HPDE6-E6E7 (cell line): ENCODE results near the gene PPM1N.
"Not testable (repeated sequence)": the region's sequence is repeated elsewhere in the genome, so short reads cannot be mapped to it uniquely, and the experiment has no call there.

Experiments used
- DNase-seq: peaks from one replicate; pipeline ENCODE4 v3.0.0; 2011; ENCODE audit warnings: missing footprints; ENCODE audit errors: extremely low spot score

PPM1N gene

DNA sequence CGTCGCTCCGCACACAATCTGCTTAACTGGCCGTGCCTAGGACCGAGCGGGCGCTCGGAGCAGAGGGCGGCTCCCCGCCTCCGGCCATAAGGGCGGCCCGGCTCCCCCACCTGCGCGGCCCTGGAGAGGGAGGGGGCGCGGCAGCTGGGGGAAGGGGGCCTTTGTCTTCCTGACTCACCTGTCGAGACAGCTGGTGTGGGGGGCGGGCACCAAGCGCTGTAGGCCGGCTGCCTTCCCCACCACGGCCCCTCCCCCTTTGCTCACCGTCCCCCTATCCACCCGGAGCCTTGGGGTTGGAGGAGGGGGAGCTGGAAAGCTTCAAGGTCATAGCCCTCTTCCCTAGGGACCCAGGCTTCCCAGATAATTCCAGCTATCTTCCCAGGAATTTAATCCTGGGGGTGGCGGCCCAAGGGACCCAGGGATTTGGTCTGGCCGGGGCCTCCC, 10.2 kb downstream of the PPM1N start:
- DNase-seq, result no peak

DNA sequence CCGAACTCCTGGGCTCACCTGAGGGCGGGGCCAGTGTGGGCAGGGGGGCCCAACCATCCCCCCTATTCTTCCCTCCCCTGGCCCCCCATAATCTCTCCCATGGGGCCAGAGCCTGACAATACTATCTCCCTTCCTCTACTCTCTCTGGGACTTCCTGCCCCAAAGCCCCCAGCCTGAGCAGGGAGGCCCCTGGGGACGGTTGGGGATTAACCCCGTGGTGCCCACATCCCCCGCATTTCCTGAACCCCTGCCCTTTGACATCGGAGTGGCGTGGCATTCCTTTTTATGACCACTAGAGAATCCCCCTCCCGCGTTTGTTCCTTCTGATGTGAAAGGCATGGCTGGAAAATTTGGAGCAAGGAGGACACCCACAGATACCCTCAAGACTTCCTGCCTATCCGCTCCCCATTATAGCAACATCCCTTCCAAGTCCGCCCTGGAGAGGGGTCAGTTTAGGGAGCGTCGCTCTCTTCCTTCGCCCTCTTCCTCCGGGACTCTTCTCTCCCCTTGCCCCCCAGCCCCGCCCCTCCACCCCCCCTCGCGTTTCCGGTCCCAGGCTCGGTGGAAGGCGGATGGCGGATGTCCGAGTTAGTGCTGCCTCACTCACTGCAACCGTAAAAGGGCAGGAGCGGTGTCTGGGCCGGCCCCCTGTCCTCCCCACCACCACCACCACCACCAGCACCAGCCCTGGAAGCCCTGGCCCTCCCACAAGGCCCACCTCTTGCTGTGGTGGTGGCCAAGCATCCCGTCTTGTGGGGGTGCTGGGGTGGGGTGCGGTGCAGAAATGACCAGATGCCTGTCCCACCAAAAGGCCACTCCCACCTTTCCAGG, 10.8 kb downstream of the PPM1N start:
- no peak for DNase-seq

DNA sequence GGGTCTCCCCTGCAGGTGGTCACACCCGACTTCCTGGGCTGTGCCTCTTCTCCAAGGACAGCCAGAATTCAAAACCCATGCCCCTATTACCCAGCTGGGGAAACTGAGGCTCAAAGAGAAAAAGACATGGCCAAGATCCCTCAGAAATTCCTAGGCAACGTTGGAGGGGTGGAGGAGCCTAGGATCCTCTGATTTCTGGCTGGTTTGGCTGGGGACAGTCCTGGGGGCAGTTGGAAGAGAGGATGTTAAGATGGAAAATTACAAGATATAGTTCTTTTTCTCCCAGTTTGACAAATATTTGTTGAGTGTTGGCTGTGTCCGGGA, 11.4 kb downstream of the PPM1N start:
- DNase-seq, result no peak

DNA sequence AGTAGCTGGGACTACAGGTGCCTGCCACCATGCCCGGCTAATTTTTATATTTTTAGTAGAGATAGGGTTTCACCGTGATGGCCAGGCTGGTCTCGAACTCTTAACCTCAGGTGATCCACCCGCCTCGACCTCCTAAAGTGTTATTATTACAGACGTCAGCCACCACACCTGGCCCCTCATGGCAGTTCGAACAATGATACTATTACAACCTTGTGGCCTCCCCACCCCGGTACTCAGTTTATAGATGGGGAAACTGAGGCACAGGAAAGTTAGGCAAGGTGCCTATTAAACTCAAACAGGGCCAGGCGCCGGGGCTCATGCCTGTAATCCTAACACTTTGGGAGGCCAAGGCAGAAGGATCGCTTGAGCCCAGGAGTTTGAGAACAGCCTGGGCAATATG, 12.1 kb downstream of the PPM1N start:
- not testable (repeated sequence) for DNase-seq

DNA sequence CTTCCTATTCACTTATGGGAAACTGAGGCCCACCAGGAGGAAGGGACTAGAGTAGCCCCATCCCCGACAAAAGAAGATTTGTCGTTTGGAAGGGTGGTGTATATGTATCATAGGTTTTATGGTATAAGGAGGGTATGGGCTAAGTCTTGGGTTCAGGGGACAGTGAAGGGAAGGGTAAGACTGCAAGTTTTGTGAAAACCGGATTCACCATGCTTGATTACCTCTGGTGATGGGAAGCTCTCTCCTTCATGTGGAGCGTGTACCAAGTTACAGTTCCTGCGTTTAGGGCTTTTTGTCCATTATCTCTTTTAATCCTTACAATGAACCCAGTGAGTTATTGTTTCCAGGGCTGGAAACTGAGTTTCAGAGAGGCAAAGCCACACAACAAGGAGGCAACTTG, 12.8 kb downstream of the PPM1N start:
- no peak for DNase-seq

DNA sequence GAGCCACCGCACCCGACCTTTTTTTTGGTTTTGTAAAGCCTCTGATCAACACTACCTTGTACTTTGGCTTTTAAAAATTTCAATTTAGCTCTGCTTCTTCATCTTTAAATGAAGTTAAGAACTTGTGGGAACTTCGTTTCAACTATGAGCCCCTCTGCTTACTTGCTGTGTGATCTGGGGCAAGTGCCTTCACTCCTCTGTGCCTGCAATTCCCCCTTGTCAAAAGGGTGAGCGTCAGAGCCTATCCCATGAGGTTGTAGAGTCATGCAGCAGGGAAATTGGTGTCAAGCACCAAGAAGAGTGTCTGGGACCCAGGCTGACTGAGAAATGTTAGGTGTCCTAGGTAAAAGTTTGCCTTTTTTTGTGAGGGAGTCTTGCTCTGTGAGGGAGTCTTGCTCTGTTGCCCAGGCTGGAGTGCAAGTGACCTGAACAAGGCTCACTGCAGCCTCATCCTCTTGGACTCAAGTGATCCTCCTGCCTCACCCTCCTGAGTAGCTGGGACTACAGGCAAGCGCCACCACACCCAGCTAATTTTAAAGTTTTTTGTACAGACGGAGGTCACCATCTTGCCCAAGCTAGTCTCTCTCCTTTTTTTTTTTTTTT, 14.7 kb downstream of the PPM1N start:
- DNase-seq, result no peak

DNA sequence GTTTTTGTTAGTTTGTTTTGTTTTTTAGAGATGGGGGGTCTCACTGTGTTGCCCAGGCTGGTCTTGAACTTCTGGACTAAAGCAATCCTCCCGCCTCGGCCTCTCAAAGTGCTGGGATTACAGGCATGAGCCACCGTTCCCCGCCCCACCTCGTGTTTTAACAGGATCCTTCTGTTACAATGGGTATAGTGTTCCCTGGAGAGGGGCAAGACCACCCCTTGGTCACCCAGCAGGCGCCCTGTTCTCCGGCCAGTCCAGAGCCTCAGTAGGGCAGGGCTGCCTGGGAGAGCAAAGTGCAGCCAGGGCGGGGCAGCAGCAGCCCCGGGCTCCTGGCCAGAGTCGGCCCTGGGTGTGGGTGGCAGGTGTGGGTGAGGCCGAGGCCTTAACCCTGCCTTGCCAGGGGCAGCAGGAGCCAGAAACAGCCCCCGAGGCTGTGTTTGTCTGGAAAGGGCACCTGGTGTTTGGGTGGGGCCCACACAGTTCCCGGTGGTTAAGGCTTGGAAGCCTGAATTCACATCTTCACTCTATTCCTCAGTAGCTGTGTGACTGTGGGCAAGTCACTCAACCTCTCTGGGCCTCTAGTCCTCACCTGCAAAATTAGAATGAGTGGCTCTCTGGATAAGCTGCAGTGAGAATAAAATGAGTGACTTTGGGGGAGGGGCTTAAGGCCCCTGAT, 16.3 kb downstream of the PPM1N start:
- no peak for DNase-seq

DNA sequence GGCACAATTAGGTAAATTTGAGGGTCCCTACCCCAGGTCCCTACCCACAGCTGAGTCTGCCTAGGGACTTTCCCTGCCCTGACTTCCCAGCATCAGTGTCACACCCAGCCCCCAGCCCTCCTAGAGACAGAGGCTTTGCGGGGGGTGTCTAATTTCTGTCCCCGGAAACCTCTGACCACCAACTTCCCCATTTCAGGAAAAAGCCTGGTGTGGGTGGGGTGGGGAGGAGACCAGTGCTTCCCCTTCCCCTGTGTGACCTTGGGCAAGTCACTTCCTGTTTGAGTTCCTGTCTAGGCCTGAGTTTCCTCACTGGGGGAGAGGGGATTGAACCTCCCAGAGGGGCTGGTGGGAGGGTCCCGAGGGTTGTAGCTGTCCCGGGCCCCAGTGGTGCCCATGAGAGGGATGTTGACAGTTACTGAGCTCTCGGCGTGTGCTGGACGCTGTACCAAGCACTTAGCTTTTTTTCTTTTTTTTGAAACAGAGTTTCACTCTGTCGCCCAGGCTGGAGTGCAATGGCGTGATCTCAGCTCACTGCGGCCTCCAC, 16.9 kb downstream of the PPM1N start:
- no peak for DNase-seq

DNA sequence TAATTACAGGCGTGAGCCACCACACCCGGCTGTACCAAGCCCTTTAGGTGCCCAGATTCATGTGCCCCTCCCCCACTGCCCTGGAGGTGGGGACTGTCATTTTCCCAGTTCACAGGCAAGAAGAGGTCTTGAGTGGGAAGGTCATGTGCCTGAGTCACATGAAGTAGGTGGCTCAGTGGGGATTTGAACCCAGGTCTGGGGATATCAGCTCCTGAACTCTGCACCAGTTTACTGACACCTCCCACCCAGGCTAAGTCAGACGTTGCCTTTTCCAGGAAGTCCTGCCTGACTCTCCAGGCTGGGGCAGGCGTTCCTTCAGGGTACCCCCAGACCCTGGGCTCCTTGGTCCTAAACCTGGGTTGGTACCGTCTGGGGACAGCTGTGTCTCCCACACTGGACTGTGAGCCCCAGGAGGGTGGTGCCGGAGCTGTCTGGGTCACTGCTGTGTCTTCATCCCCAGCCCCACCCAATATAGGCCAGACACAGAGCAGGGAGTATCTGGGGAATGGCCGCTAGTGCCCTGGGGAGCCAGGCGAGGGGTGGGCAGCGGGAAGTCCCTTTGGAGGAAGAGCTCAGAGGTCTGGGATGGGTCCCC, 17.7 kb downstream of the PPM1N start:
- DNase-seq, result no peak

DNA sequence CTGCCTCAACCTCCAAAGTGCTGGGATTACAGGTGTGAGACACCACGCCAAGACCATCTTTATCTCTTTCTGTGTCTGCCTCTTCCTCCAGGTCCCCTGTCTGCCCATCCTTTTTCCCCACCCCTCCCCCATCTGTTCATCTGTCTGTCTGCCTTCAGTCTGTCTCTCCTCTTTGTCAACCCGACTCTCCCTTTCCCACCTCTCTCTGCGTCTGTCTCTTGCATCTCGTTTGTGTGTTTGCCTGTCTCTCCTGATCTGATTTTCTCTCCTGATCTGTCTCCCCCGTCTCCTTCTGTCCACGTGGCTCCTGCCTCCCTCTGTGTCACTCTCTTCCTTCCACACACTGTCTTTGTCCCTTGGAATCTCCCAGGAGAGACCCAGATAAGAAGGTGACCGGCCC, 19.0 kb downstream of the PPM1N start:
- no peak for DNase-seq

DNA sequence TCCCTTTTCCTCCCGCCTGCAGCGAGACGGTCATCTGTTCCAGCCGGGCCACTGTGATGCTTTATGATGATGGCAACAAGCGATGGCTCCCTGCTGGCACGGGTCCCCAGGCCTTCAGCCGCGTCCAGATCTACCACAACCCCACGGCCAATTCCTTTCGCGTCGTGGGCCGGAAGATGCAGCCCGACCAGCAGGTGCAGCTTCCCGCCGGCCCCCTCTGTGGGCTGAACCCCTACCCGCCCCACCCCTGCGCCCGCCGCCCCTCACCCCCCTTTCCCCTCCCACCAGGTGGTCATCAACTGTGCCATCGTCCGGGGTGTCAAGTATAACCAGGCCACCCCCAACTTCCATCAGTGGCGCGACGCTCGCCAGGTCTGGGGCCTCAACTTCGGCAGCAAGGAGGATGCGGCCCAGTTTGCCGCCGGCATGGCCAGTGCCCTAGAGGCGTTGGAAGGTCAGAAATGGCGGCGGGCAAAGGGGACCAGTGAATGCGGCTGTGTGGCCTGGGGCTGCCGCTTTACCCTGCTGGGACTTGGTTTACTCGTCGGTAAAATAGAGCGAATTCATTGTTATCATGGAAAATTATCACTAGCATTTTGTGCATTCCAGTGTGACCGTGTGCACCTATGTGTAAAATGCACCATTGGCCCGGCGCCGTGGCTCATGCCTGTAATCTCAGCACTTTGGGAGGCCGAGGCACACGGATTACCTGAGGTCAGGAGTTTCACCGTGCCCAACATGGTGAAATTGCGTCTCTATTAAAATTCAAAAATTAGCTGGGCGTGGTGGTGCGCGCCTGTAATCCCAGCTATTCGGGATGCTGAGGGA, 19.6 kb downstream of the PPM1N start:
- no peak for DNase-seq

DNA sequence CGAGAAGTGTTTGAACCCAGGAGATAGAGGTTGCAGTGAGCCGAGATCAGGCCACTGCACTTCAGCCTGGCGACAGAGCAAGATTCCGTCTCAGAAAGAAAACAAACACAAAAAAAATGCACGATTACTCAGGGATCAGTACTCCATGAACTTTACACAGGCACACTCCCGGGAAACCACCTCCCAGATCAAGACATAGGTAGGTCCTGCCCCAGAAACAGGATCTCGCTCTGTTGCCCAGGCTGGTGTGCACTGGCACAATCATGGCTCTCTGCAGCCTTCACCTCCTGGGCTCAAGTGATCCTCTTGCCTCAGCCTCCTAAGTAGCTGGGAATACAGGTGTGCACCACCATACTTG, 20.2 kb downstream of the PPM1N start:
- no peak for DNase-seq

DNA sequence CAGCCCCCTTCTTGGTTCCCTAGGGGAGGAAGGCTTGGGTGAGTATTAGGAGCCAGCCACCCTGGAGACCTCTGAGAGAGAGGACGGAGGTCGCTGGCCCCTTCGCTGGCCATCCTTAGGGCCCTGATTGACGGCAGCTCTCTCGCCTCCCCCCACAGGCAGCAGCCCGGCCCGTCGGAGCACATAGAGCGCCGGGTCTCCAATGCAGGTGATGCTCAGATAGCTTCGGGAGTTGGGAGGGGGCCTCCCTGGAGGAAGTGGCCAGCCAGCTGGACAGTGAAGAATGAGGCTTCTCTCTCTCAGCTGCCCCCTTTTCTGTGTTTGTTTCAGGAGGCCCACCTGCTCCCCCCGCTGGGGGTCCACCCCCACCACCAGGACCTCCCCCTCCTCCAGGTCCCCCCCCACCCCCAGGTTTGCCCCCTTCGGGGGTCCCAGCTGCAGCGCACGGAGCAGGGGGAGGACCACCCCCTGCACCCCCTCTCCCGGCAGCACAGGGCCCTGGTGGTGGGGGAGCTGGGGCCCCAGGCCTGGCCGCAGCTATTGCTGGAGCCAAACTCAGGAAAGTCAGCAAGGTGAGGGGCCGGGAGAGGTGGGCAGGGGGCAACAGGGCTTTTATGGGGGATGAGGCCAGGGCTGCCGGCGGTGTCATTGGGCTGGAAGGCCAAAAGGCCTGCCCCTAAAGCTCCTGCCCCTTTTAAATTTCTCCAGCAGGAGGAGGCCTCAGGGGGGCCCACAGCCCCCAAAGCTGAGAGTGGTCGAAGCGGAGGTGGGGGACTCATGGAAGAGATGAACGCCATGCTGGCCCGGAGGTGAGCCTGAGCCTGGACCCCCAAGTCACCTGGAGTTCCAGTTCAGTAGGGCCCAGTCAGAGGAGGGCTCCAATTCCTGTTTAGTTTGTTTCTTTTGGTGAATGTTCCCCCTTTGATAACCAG, 24.0 kb downstream of the PPM1N start:
- no peak for DNase-seq

DNA sequence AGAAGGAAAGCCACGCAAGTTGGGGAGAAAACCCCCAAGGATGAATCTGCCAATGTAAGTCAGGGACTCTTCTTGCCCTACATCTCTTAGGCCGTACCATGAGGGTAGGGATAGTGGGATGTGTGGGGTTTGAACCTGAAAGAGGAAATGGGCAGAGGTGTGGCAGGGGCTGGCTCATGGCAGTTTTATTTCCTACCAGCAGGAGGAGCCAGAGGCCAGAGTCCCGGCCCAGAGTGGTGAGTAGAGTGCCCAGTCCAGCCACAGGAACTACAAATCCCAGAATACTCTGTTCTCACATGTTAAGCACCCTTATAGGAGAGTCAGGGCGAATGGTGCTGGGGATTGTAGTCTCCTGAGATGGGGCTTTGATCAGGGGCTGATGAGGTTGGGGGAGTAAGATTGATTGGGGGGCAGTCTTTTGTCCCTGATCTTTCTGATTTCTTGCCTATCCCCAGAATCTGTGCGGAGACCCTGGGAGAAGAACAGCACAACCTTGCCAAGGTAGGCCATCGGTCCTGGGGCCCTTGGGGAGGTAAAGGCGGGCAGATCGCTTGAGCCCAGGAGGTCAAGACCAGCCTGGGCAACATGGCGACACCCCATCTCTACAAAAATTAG, 25.5 kb downstream of the PPM1N start:
- peak; percentile 77 for DNase-seq

DNA sequence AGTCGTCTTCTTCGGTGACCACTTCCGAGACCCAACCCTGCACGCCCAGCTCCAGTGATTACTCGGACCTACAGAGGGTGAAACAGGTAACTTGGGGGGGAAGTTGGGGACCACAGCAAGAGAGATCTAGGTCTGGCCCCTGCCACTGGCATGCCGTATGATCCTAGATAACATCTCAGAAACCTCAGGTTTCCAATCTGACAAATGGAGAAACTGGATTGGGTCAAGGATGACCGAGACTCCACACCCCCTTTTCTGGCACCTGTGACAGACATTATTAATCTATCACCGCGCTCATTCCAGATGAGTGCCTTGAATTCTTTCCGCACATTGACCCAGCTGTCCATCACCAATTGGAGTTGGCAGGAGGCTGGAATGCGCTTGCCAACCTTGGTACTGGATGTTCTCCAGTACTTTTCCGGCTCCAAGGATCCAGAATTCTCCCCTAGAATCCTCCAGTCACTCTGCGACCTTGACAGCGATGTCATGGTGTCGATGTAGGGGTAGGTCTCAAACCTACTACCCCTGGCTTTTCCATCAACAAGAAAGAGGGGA, 26.4 kb downstream of the PPM1N start:
- DNase-seq, result no peak

DNA sequence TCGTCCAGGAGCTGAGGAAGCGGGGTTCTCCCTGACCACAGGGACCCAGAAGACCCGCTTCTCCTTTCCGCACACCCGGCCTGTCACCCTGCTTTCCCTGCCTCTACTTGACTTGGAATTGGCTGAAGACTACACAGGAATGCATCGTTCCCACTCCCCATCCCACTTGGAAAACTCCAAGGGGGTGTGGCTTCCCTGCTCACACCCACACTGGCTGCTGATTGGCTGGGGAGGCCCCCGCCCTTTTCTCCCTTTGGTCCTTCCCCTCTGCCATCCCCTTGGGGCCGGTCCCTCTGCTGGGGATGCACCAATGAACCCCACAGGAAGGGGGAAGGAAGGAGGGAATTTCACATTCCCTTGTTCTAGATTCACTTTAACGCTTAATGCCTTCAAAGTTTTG, 27.9 kb downstream of the PPM1N start:
- DNase-seq, result no peak

DNA sequence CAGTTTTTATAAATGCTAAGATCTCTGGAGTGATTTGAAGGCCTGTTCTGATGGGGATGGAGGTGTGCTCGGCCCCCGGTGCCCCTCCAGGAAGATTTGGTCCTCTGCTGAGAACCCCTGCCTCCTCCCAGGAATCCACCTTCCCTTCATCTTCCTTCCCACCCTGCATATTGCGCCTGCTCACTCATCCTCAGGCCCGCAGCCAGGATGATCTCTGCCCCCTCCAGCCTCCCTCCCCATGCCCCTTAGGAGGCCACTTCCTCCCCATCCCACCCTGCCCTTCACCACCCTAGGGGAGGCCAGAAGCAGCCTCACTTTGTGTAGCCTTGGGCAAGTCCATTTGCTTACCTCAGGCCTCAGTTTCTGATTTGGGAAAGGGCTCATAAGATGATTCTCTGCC, 28.7 kb downstream of the PPM1N start:
- no peak for DNase-seq

DNA sequence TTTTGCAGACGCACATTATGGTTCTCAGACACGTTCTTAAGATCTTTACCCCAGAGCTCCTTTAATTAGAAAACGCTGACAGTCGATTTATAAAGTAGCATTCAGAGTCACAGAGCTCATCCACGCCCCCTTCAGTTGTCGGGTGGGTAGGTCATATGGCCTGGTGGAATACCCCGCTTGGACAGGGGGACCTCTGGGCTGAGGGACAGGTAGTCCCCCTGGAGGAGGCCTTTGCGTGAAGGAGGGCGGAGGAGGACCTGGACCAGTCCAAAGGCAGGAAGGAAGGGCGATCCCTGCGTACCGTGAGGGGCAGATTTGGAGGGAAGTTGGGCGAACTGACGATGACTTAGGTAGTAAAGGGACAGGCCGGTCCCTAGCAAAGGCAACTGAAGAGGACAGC, 29.5 kb downstream of the PPM1N start:
- DNase-seq, result no peak

DNA sequence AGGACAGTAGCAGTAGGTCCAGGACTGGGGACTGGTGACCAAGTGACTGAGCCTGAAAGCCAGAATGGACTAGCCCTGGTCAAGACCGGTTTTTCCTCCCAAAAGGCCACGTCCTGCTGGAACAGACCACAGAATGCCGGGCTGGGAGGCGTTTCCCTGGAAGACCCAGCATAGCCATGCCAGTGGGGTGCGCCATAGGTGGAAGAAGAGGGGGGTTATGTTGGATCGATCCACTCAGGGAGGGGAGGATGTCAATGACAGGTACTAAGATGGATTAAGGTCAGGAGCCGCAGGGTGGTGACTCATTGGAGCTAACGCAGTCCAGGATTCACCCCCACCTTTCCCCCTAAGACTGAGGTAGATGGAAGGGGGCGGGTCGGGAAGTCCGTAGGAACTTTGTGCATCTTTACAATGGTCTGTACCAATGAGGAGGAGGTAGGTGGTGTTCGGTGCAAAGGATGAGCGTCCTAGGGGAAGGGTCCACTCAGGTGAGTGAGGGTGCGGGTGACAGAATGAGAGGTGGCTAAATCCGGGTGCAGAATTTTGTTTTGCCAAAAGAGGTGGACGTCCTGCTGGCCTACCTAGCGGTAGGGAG, 30.0 kb downstream of the PPM1N start:
- peak; percentile 89 for DNase-seq
